Kidney (tissue), 14 donors: Measurements from ENCODE around the gene TSACC. TPM values are rescaled to one million over a fixed set of nuclear protein-coding genes. Genes with fewer than 3 reads are reported as not detected.

Source experiments
- DNase-seq, 5 donors: peaks; one replicate each; pipeline ENCODE4 v3.0.0-alpha.2; 2013 to 2020
- FAIRE-seq: peaks from 2 replicates; lab custom pipeline; 2012; peaks lifted over from hg19 to GRCh38; lab: Jason Lieb, UNC
- H3K27ac ChIP-seq, 2 donors: one replicate each; pipeline ENCODE4 v1.7.0; 2013; ENCODE audit warnings: low read depth in 2 of 2, low read length in 2 of 2, inconsistent platforms in 1 of 2
- H3K27me3 ChIP-seq: one replicate; pipeline ENCODE4 v1.7.1; 2013; ENCODE audit warnings: low read length, inconsistent platforms; ENCODE audit not compliant: control insufficient read depth, insufficient read depth
- H3K36me3 ChIP-seq, 3 donors: one replicate each; pipeline versions ENCODE4 v1.7.0 to v1.7.1; 2013; ENCODE audit warnings: low read length in 3 of 3, control low read depth in 1 of 3, inconsistent platforms in 1 of 3; ENCODE audit not compliant: insufficient read depth in 3 of 3, control insufficient read depth in 2 of 3
- H3K4me1 ChIP-seq, 3 donors: one replicate each; pipeline versions ENCODE4 v1.7.0 to v1.7.1; 2013; ENCODE audit warnings: low read length in 3 of 3, inconsistent platforms in 1 of 3, low read depth in 1 of 3; ENCODE audit not compliant: control insufficient read depth in 2 of 3, insufficient read depth in 2 of 3
- H3K4me3 ChIP-seq, 3 donors: one replicate each; pipeline versions ENCODE4 v1.7.0 to v1.8.1; 2013; ENCODE audit warnings: low read length in 3 of 3, control low read depth in 1 of 3, inconsistent platforms in 1 of 3
- H3K9ac ChIP-seq, 3 donors: one replicate each; pipeline versions ENCODE4 v1.7.0 to v1.7.1; 2013; ENCODE audit warnings: low read length in 3 of 3, control low read depth in 1 of 3, inconsistent platforms in 1 of 3
- H3K9me3 ChIP-seq, 3 donors: one replicate each; pipeline versions ENCODE4 v1.7.0 to v1.7.1; 2013; ENCODE audit warnings: low read length in 3 of 3, control low read depth in 1 of 3, inconsistent platforms in 1 of 3; ENCODE audit not compliant: control insufficient read depth in 2 of 3, insufficient read depth in 1 of 3
- CTCF ChIP-seq: IDR thresholded peaks from 3 replicates; pipeline ENCODE4 v1.5.1; 2012; ENCODE audit warnings: mild to moderate bottlenecking, moderate library complexity, borderline replicate concordance; ENCODE audit not compliant: insufficient read depth; ENCODE audit errors: extremely low read depth
- intact Hi-C: fragments of 100-400 bp; cut with DNase I; formaldehyde crosslinking; loops from one replicate; pipeline ENCODE4 v1.11.1; 2022
- polyA plus RNA-seq: library from polyadenylated mRNA; stranded (reverse); fragments of 350-450 nt; fragmentation: Illumina TruSeq; extraction: RNeasy Lipid Tissue Mini Kit (QIAGEN cat#74804); gene quantifications from one replicate; pipeline ENCODE4 v1.2.3, GENCODE V29; 2014; ENCODE audit warnings: low read depth, low replicate concordance; ENCODE audit not compliant: insufficient read depth
- total RNA-seq: library from RNA; stranded (reverse); fragmentation: NEBNext Ultra II Directional; extraction: Animal tissue kit (Norgen Biotek cat#: 25700); gene quantifications from one replicate; pipeline ENCODE4 v1.2.1, GENCODE V29; 2021
- donor health status: control.
- donor health status: control.
- donor health status: control.
- donor health status: control.
- donor health status: control.
- donor health status: DM: yes; HTN: yes; CAD: no.
- donor health status: Normal renal cell carcinoma (clear cell type).

Gene TSACC
- total and polyA plus RNA-seq, 2 donors from 2014 or later: 1.1 TPM; not detected in 1

DNA sequence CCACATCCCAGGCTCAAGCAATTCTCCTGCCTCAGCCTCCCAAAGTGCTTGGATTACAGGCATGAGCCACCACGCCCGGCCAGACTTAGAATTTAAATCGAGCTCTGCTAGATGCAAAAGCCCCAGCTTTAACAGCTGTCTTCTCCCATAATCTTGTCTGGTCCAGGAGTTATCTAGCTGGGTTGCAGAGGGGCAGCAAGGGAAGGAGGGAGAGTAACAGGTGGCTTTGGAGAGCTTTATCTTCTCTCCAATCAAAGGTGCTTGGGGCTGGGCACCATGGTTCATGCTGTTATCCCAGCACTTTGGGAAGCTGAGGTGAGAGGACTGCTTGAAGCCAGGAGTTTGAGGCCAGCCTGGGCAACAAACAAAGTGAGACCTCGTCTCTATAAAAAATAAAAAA lies 34.5 kb downstream of the TSACC start:
- TF ChIP-seq CTCF: no peak
- H3K27ac ChIP-seq: no peak overlapping the region
- H3K4me1 ChIP-seq: peaks cover 0 to 4% (median 2%) of the 10 kb centered on the region in 3 donors
- FAIRE-seq (no peak), DNase-seq (no peak)
- H3K27me3 ChIP-seq: peaks cover 2% of the 10 kb centered on the region
- H3K36me3 ChIP-seq: no peaks in the 10 kb centered on the region
- no peaks in the 10 kb centered on the region for H3K9me3 ChIP-seq
- no peak overlapping the region for H3K9ac ChIP-seq
- intact Hi-C loops: no loop called here
- H3K4me3 ChIP-seq: no peak overlapping the region

GRCh38 chr1:156373546-156373945 lies 35.2 kb downstream of the TSACC start:
- FAIRE-seq: no peak
- Histone ChIP-seq H3K4me1 (peaks cover 0 to 2% (median 0%) of the 10 kb centered on the region in 3 donors), H3K27me3 (peaks cover 2% of the 10 kb centered on the region), H3K9ac (no peak overlapping the region), H3K27ac (no peak overlapping the region), H3K9me3 (no peaks in the 10 kb centered on the region), H3K36me3 (no peaks in the 10 kb centered on the region), H3K4me3 (no peak overlapping the region)
- TF ChIP-seq CTCF: no peak
- no peak for DNase-seq
- intact Hi-C loops: no loop called here

- no peaks in the 10 kb centered on the region for H3K27me3 ChIP-seq
- H3K36me3 ChIP-seq: no peaks in the 10 kb centered on the region
- no peaks in the 10 kb centered on the region for H3K9me3 ChIP-seq
- H3K4me3 ChIP-seq: no peak overlapping the region
- no peak overlapping the region for H3K27ac ChIP-seq
- DNase-seq (no peak), FAIRE-seq (no peak)
- no peak overlapping the region for H3K9ac ChIP-seq
- intact Hi-C loops: no loop called here
- peaks cover 0 to 2% (median 0%) of the 10 kb centered on the region in 3 donors for H3K4me1 ChIP-seq
- TF ChIP-seq CTCF: no peak
Measured at GRCh38 chr1:156376146-156376545, 37.8 kb downstream of the TSACC start.
